K562 treated with DMSO at 1 percent for 24 hours (cell line): ENCODE data around the gene CAVIN3. TPM values are rescaled to one million over a fixed set of nuclear protein-coding genes. Genes with fewer than 3 reads are reported as not detected.

ENCODE experiments used
- total RNA-seq: library from RNA; unstranded; fragments of 300-600 nt; gene quantifications from 2 replicates; pipeline ENCODE4 v1.2.3, GENCODE V29; 2022; ENCODE audit warnings: low read depth; ENCODE audit not compliant: insufficient read depth

Gene CAVIN3
- not detected in 2 replicates for total RNA-seq

GRCh38 chr11:6320411-6321155 lies at the start of gene CAVIN3:
TSS of gene CAVIN3 (minus strand) at chr11:6320501. CDS start at chr11:6320476, 25 bp downstream.

Other genes with a start within 250 kb of the CAVIN3 start
- not detected in 2 replicates for gene OR56B4, start 212.8 kb downstream of the CAVIN3 start, total RNA-seq
- gene OR52B2, start 150.2 kb downstream of the CAVIN3 start, total RNA-seq = not detected in 2 replicates
- gene OR52W1, start 121.3 kb downstream of the CAVIN3 start, total RNA-seq = not detected in 2 replicates
- gene C11orf42, start 114.9 kb downstream of the CAVIN3 start, total RNA-seq = 1.1 TPM in 1 of 2 replicates, not detected in the other
- 19.6 and 22.2 TPM in 2 replicates for gene FHIP1B, start 85.9 kb downstream of the CAVIN3 start, total RNA-seq
- not detected in 2 replicates for gene CNGA4, start 81.4 kb downstream of the CAVIN3 start, total RNA-seq
- not detected in 2 replicates for gene CCKBR, start 60.7 kb downstream of the CAVIN3 start, total RNA-seq
- gene SMPD1, start 70.0 kb upstream of the CAVIN3 start, total RNA-seq = 47.6 and 53.9 TPM in 2 replicates
- gene APBB1, start 98.6 kb upstream of the CAVIN3 start, total RNA-seq = 3.1 and 3.4 TPM in 2 replicates
- 0.46 and 0.95 TPM in 2 replicates for gene HPX, start 120.5 kb upstream of the CAVIN3 start, total RNA-seq
- 12.3 and 29.1 TPM in 2 replicates for gene TRIM3, start 153.4 kb upstream of the CAVIN3 start, total RNA-seq
- gene ARFIP2, start 160.8 kb upstream of the CAVIN3 start, total RNA-seq = 35.2 and 39.9 TPM in 2 replicates
- 20.0 and 20.9 TPM in 2 replicates for gene TIMM10B, start 161.0 kb upstream of the CAVIN3 start, total RNA-seq
- 7.8 and 10.4 TPM in 2 replicates for gene DNHD1, start 176.8 kb upstream of the CAVIN3 start, total RNA-seq